ENCODE results near the gene PCSK5.
"Not testable (repeated sequence)": the region's sequence is repeated elsewhere in the genome, so short reads cannot be mapped to it uniquely, and the experiment has no call there.

PCSK5 gene

GRCh38 chr9:75960551-75960950, 70.1 kb downstream of the PCSK5 start:
- H4K20me1 ChIP-seq (ENCODE audit: insufficient read depth, low read length): no peaks in the 10 kb centered on the region
- H3F3A ChIP-seq (ENCODE audit: insufficient read depth, low read length): no peaks in the 10 kb centered on the region
- H3K27ac ChIP-seq (ENCODE audit: low read length): no peak overlapping the region
- TF ChIP-seq CTCF (IDR thresholded peaks at IDR 0.05; ENCODE audit: low read length) (no peak), EZH2phosphoT487 (IDR thresholded peaks at IDR 0.05; ENCODE audit: low read length) (no peak), EZH2 (optimal IDR thresholded peaks at IDR 0.05; ENCODE audit: low read depth, low read length) (no peak)
- no peaks in the 10 kb centered on the region for H3K79me2 ChIP-seq (ENCODE audit: low read length)
- no peaks in the 10 kb centered on the region for H3K9me2 ChIP-seq (replicated peaks; ENCODE audit: insufficient read depth, low read length)
- H3K27me3 ChIP-seq (replicated peaks; ENCODE audit: insufficient read depth, low read length): no peaks in the 10 kb centered on the region
- H3K4me3 ChIP-seq (ENCODE audit: low read length): no peak overlapping the region
- no peaks in the 10 kb centered on the region for H3K36me3 ChIP-seq (replicated peaks; ENCODE audit: insufficient read depth, low read length)
- H2AFZ ChIP-seq (ENCODE audit: low read length): no peak overlapping the region
- no peaks in the 10 kb centered on the region for H3K9me3 ChIP-seq (replicated peaks; ENCODE audit: insufficient read depth, low read length)
- no peak overlapping the region for H3K9ac ChIP-seq (ENCODE audit: low read length)
- H3K4me1 ChIP-seq (ENCODE audit: low read length): no peaks in the 10 kb centered on the region
- no peak overlapping the region for H3K4me2 ChIP-seq (ENCODE audit: low read depth, low read length)
- DNase-seq: no peak

GRCh38 chr9:75962013-75962661, 71.7 kb downstream of the PCSK5 start:
- no peak for DNase-seq
- no peak for TF ChIP-seq EZH2phosphoT487 (IDR thresholded peaks at IDR 0.05; ENCODE audit: low read length)
- TF ChIP-seq CTCF (IDR thresholded peaks at IDR 0.05; ENCODE audit: low read length): no peak
- no peak for TF ChIP-seq EZH2 (optimal IDR thresholded peaks at IDR 0.05; ENCODE audit: low read depth, low read length)
- H3K4me2 ChIP-seq (ENCODE audit: low read depth, low read length): no peak overlapping the region

GRCh38 chr9:75962662-75963036, 72.2 kb downstream of the PCSK5 start:
- no peaks in the 10 kb centered on the region for H3K4me1 ChIP-seq (ENCODE audit: low read length)
- no peaks in the 10 kb centered on the region for H3K9me3 ChIP-seq (replicated peaks; ENCODE audit: insufficient read depth, low read length)
- no peaks in the 10 kb centered on the region for H3F3A ChIP-seq (ENCODE audit: insufficient read depth, low read length)
- no peak for DNase-seq
- H3K27me3 ChIP-seq (replicated peaks; ENCODE audit: insufficient read depth, low read length): no peaks in the 10 kb centered on the region
- no peaks in the 10 kb centered on the region for H3K79me2 ChIP-seq (ENCODE audit: low read length)
- no peaks in the 10 kb centered on the region for H3K9me2 ChIP-seq (replicated peaks; ENCODE audit: insufficient read depth, low read length)
- H2AFZ ChIP-seq (ENCODE audit: low read length): no peak overlapping the region
- no peak overlapping the region for H3K4me2 ChIP-seq (ENCODE audit: low read depth, low read length)
- H4K20me1 ChIP-seq (ENCODE audit: insufficient read depth, low read length): no peaks in the 10 kb centered on the region
- no peak overlapping the region for H3K4me3 ChIP-seq (ENCODE audit: low read length)
- no peaks in the 10 kb centered on the region for H3K36me3 ChIP-seq (replicated peaks; ENCODE audit: insufficient read depth, low read length)
- no peak overlapping the region for H3K27ac ChIP-seq (ENCODE audit: low read length)
- TF ChIP-seq EZH2phosphoT487 (IDR thresholded peaks at IDR 0.05; ENCODE audit: low read length): no peak
- no peak for TF ChIP-seq EZH2 (optimal IDR thresholded peaks at IDR 0.05; ENCODE audit: low read depth, low read length)
- no peak for TF ChIP-seq CTCF (IDR thresholded peaks at IDR 0.05; ENCODE audit: low read length)
- no peak overlapping the region for H3K9ac ChIP-seq (ENCODE audit: low read length)

More at GRCh38 chr9:75962013-75962661, 71.7 kb downstream of the PCSK5 start:
- no peaks in the 10 kb centered on the region for H3K9me2 ChIP-seq (replicated peaks; ENCODE audit: insufficient read depth, low read length)
- H3F3A ChIP-seq (ENCODE audit: insufficient read depth, low read length): no peaks in the 10 kb centered on the region
- H3K36me3 ChIP-seq (replicated peaks; ENCODE audit: insufficient read depth, low read length): no peaks in the 10 kb centered on the region
- H3K9me3 ChIP-seq (replicated peaks; ENCODE audit: insufficient read depth, low read length): no peaks in the 10 kb centered on the region
- H3K79me2 ChIP-seq (ENCODE audit: low read length): no peaks in the 10 kb centered on the region
- H3K27me3 ChIP-seq (replicated peaks; ENCODE audit: insufficient read depth, low read length): no peaks in the 10 kb centered on the region
- no peak overlapping the region for H3K27ac ChIP-seq (ENCODE audit: low read length)
- no peaks in the 10 kb centered on the region for H3K4me1 ChIP-seq (ENCODE audit: low read length)
- H2AFZ ChIP-seq (ENCODE audit: low read length): no peak overlapping the region
- no peak overlapping the region for H3K4me3 ChIP-seq (ENCODE audit: low read length)
- H4K20me1 ChIP-seq (ENCODE audit: insufficient read depth, low read length): no peaks in the 10 kb centered on the region
- H3K9ac ChIP-seq (ENCODE audit: low read length): no peak overlapping the region

GRCh38 chr9:75963321-75963720, 72.8 kb downstream of the PCSK5 start:
- H3K4me3 ChIP-seq (ENCODE audit: low read length); H3K9me3 ChIP-seq (replicated peaks; ENCODE audit: insufficient read depth, low read length); H3K9me2 ChIP-seq (replicated peaks; ENCODE audit: insufficient read depth, low read length); H3K27me3 ChIP-seq (replicated peaks; ENCODE audit: insufficient read depth, low read length); H2AFZ ChIP-seq (ENCODE audit: low read length); H3K9ac ChIP-seq (ENCODE audit: low read length); H3K4me1 ChIP-seq (ENCODE audit: low read length); H3K4me2 ChIP-seq (ENCODE audit: low read depth, low read length); H3K79me2 ChIP-seq (ENCODE audit: low read length); H3F3A ChIP-seq (ENCODE audit: insufficient read depth, low read length); H4K20me1 ChIP-seq (ENCODE audit: insufficient read depth, low read length); DNase-seq; H3K27ac ChIP-seq (ENCODE audit: low read length); H3K36me3 ChIP-seq (replicated peaks; ENCODE audit: insufficient read depth, low read length): not testable (repeated sequence)
